SK-N-SH (cell line): Measurements from ENCODE around the gene PCK2. TPM values are rescaled to one million over a fixed set of nuclear protein-coding genes. Genes with fewer than 3 reads are reported as not detected.
"Not testable (repeated sequence)": the region's sequence is repeated elsewhere in the genome, so short reads cannot be mapped to it uniquely, and the experiment has no call there.

Experiments used
- CTCF ChIA-PET: fragments of 300-600, 350-600 bp; formaldehyde crosslinking; extraction: SDS; loops from one replicate; lab custom pipeline; 2021; lab: Yijun Ruan, JAX
- POLR2A ChIA-PET: fragments of 350-600 bp; sonication (Branson Sonifier 250); formaldehyde crosslinking; extraction: SDS; loops from one replicate; lab custom pipeline; 2020; ENCODE audit warnings: antibody characterized with exemption, inconsistent platforms; lab: Yijun Ruan, JAX
- DNase-seq: peaks from one replicate; pipeline ENCODE4 v3.0.0; 2012
- H2AFZ ChIP-seq: fragments of 200-600 bp; sonication (generic); 2 replicates; pipeline ENCODE4 v1.8.1; 2016; ENCODE audit warnings: antibody characterized with exemption, mild to moderate bottlenecking, low read depth
- H3F3A ChIP-seq: fragments of 200-600 bp; sonication (generic); replicated peaks from 2 replicates; pipeline ENCODE3; 2016; ENCODE audit warnings: antibody characterized with exemption, mild to moderate bottlenecking; ENCODE audit not compliant: insufficient read depth
- H3K27ac ChIP-seq, 2 experiments: fragments of 200-500 bp in 1 of 2; fragments of 200-600 bp in 1 of 2; sonication (Bioruptor generic) in 1 of 2; sonication (generic), shearing (Covaris generic) in 1 of 2; 2 replicates each; pipeline versions ENCODE4 v1.5.1 to v1.6.1; 2014 to 2016; ENCODE audit warnings: low read depth in 2 of 2, inconsistent platforms in 1 of 2, low read length in 1 of 2, mild to moderate bottlenecking in 1 of 2, mixed read lengths in 1 of 2
- H3K27me3 ChIP-seq: fragments of 200-600 bp; sonication (generic), shearing (Covaris generic); 2 replicates; pipeline ENCODE4 v1.6.1; 2016; ENCODE audit warnings: mixed run types; ENCODE audit not compliant: insufficient read depth
- H3K36me3 ChIP-seq, 2 experiments: fragments of 200-500 bp in 1 of 2; fragments of 200-600 bp in 1 of 2; sonication (Bioruptor generic) in 1 of 2; sonication (generic) in 1 of 2; replicated peaks in 1 of 2; 2 replicates each; pipeline versions ENCODE3 to v1.5.1; 2014 to 2016; ENCODE audit warnings: low read length in 1 of 2, mild to moderate bottlenecking in 1 of 2; ENCODE audit not compliant: insufficient read depth in 2 of 2, control insufficient read depth in 1 of 2
- H3K4me1 ChIP-seq, 2 experiments: fragments of 200-500 bp in 1 of 2; fragments of 200-600 bp in 1 of 2; sonication (Bioruptor generic) in 1 of 2; sonication (generic), shearing (Covaris generic) in 1 of 2; 2 replicates each; pipeline versions ENCODE4 v1.5.1 to v1.6.1; 2014 to 2016; ENCODE audit warnings: low read depth in 1 of 2, low read length in 1 of 2, mixed run types in 1 of 2; ENCODE audit not compliant: insufficient read depth in 2 of 2, control insufficient read depth in 1 of 2
- H3K4me2 ChIP-seq: fragments of 200-600 bp; sonication (generic), shearing (Covaris generic); 2 replicates; pipeline ENCODE4 v1.6.1; 2017; ENCODE audit warnings: mixed run types
- H3K4me3 ChIP-seq, 2 experiments: fragments of 200-500 bp in 1 of 2; fragments of 200-600 bp in 1 of 2; sonication (Bioruptor generic) in 1 of 2; sonication (generic), shearing (Covaris generic) in 1 of 2; 2 replicates each; pipeline versions ENCODE4 v1.5.1 to v1.8.1; 2014 to 2016; ENCODE audit warnings: low read depth in 2 of 2, inconsistent platforms in 1 of 2, low read length in 1 of 2, mild to moderate bottlenecking in 1 of 2, mixed read lengths in 1 of 2, moderate library complexity in 1 of 2
- H3K79me2 ChIP-seq: fragments of 200-600 bp; sonication (generic); 2 replicates; pipeline ENCODE4 v1.8.1; 2017; ENCODE audit warnings: mild to moderate bottlenecking; ENCODE audit not compliant: insufficient read depth
- H3K9ac ChIP-seq: fragments of 200-600 bp; sonication (generic); 2 replicates; pipeline ENCODE4 v1.6.1; 2017; ENCODE audit warnings: mixed run types
- H3K9me2 ChIP-seq: fragments of 200-600 bp; sonication (generic); 2 replicates; pipeline ENCODE4 v1.6.1; 2017; ENCODE audit warnings: mixed run types
- H3K9me3 ChIP-seq: fragments of 200-600 bp; sonication (generic); 2 replicates; pipeline ENCODE4 v1.6.1; 2017; ENCODE audit warnings: mixed run types, mild to moderate bottlenecking, moderate library complexity
- H4K20me1 ChIP-seq: fragments of 200-600 bp; sonication (generic); 2 replicates; pipeline ENCODE4 v1.6.1; 2017; ENCODE audit warnings: mild to moderate bottlenecking, mixed run types; ENCODE audit not compliant: insufficient read depth
- CHD2 ChIP-seq: fragments of 150-350 bp; IDR thresholded peaks from 2 replicates; pipeline ENCODE4 v1.6.1; 2018; ENCODE audit warnings: low read length; ENCODE audit not compliant: partially characterized antibody
- ELF1 ChIP-seq: IDR thresholded peaks from 2 replicates; pipeline ENCODE4 v1.4.0; 2012
- FOSL2 ChIP-seq: IDR thresholded peaks from 2 replicates; pipeline ENCODE4 v1.4.0; 2012; ENCODE audit warnings: low read depth, mild to moderate bottlenecking, moderate library complexity, borderline replicate concordance
- FOXM1 ChIP-seq: IDR thresholded peaks from 2 replicates; pipeline ENCODE4 v1.4.0; 2012; ENCODE audit warnings: low read depth, mild to moderate bottlenecking
- GABPA ChIP-seq: IDR thresholded peaks from 2 replicates; pipeline ENCODE4 v1.4.0; 2012; ENCODE audit warnings: low read depth, mild to moderate bottlenecking
- MXI1 ChIP-seq: IDR thresholded peaks from 2 replicates; pipeline ENCODE4 v1.6.1; 2012; ENCODE audit warnings: mild to moderate bottlenecking, low read depth, low read length, improper control_type of control experiment
- RAD21 ChIP-seq: IDR thresholded peaks from 2 replicates; pipeline ENCODE4 v1.6.1; 2012; ENCODE audit warnings: mild to moderate bottlenecking, low read length
- RFX5 ChIP-seq: IDR thresholded peaks from 2 replicates; pipeline ENCODE4 v1.6.1; 2012; ENCODE audit warnings: mild to moderate bottlenecking, improper control_type of control experiment, low read length
- SMC3 ChIP-seq: IDR thresholded peaks from 2 replicates; pipeline ENCODE4 v1.6.1; 2012; ENCODE audit warnings: low read depth, low read length, improper control_type of control experiment
- ZBTB33 ChIP-seq: IDR thresholded peaks from 2 replicates; pipeline ENCODE4 v1.4.0; 2012; ENCODE audit warnings: low read depth, borderline replicate concordance
- WGBS: methylation state at CpG from one replicate; pipeline ENCODE4 v1.1.6; 2017; ENCODE audit warnings: low lambda C conversion rate; 5-methylcytosine and 5-hydroxymethylcytosine counted together
- polyA plus RNA-seq, 3 experiments: library from polyadenylated mRNA; depleted of rRNA; stranded (reverse); fragments of >200 nt; gene quantifications; 2 replicates each; pipeline ENCODE4 v1.2.3, GENCODE V29; 2012

PCK2 gene
- polyA plus RNA-seq, 1 of the 3 experiments (the other 2 are of a cell fraction): 16.6 TPM

GRCh38 chr14:24103451-24103850 is 9.3 kb downstream of the PCK2 start:
- no peak for TF ChIP-seq FOSL2
- TF ChIP-seq RAD21: no peak
- no peak for TF ChIP-seq RFX5
- no peak for TF ChIP-seq SMC3
- no peak for TF ChIP-seq CHD2
- TF ChIP-seq MXI1: no peak
- TF ChIP-seq ELF1: no peak
- no peak for TF ChIP-seq GABPA
- TF ChIP-seq FOXM1: no peak
- TF ChIP-seq ZBTB33: no peak
- CTCF ChIA-PET: interaction anchor here (9.9 to 25.4 kb wide), 2 partner anchors 9 to 38 kb away, joined by 219 to 1159 read pairs; partner anchors contain the start of genes CARMIL3, CPNE6 and PCK2
- no peak overlapping the region for H3K27ac ChIP-seq
- H3K9me3 ChIP-seq: no peaks in the 10 kb centered on the region
- no peak overlapping the region for H3K9ac ChIP-seq
- WGBS: 83% methylated on average over 12 of the region's 13 CpGs
- H3F3A ChIP-seq: peaks cover 1% of the 10 kb centered on the region
- no peak overlapping the region for H3K4me2 ChIP-seq
- no peaks in the 10 kb centered on the region for H3K27me3 ChIP-seq
- H4K20me1 ChIP-seq: no peaks in the 10 kb centered on the region
- H3K9me2 ChIP-seq: no peaks in the 10 kb centered on the region
- no peak overlapping the region for H2AFZ ChIP-seq
- no peaks in the 10 kb centered on the region for H3K79me2 ChIP-seq
- POLR2A ChIA-PET: interaction anchor here (1.3 kb wide), 1 partner anchor 11 kb away, joined by 4 read pairs; the partner anchor contains the start of genes DCAF11 and NRL
- no peak overlapping the region for H3K4me3 ChIP-seq
- DNase-seq: no peak
- H3K4me1 ChIP-seq: no peaks in the 10 kb centered on the region; a peak in 1 of 4 replicates
- peaks cover 0 to 23% of the 10 kb centered on the region in 2 experiments for H3K36me3 ChIP-seq

DNA sequence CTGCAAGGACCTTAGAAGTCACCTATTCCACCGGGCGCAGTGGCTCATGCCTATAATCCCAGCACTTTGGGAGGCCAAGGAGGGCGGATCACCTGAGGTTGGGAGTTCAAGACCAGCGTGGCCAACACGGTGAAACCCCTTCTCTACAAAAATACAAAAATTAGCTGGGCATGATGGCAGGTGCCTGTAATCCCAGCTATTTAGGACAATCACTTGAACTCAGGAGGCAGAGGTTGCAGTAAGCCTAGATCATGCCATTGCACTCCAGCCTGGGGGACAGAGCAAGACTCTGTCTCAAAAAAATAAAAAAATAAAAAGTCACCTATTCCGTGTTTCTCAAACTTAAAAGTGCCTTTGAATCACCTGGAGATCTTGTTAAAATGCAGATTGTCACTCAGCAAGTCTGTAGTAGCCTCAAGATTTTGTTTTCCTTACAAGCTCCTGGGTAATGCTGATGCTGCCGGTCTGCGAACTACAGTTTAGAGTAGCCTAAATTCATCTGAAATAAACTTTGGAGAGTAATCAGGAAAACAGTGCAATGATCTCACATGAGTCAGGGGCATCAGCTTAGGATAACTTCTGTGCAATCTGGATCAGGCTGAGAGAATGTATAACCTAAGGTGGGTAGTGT is 11.6 kb downstream of the PCK2 start:
- not testable (repeated sequence) for H3K9ac ChIP-seq, H3K9me3 ChIP-seq, H3F3A ChIP-seq, H4K20me1 ChIP-seq, H3K79me2 ChIP-seq, H3K27me3 ChIP-seq, DNase-seq, H2AFZ ChIP-seq, H3K27ac ChIP-seq, H3K9me2 ChIP-seq, H3K4me1 ChIP-seq, H3K4me2 ChIP-seq, H3K4me3 ChIP-seq
- peaks cover 0 to 14% of the 10 kb centered on the region in 2 experiments for H3K36me3 ChIP-seq
- POLR2A ChIA-PET: interaction anchor here (0.7 to 1.7 kb wide), 3 partner anchors 9 to 47 kb away, joined by 3 to 6 read pairs (median 5); no protein-coding TSS in a partner anchor
- CTCF ChIA-PET: interaction anchor here (9.9 to 25.4 kb wide), 2 partner anchors 11 to 40 kb away, joined by 219 to 1159 read pairs; partner anchors contain the start of genes CARMIL3, CPNE6 and PCK2
- WGBS: 95% methylated on average over 8 of the region's 8 CpGs
